PC-9 (cell line): ENCODE results near the gene CKS1B.

ENCODE experiments used
- EZH2 ChIP-seq: fragments of 200-600 bp; sonication (generic); IDR thresholded peaks from 2 replicates; pipeline ENCODE4 v1.8.0; 2017; ENCODE audit warnings: antibody characterized with exemption, low read depth
- TF ChIP-seq, protein P1 (sequence below): fragments of 200-600 bp; sonication (generic); conservative IDR thresholded peaks from 2 replicates; pipeline ENCODE4 v1.6.1; 2017; ENCODE audit warnings: mixed run types, antibody characterized with exemption, mild to moderate bottlenecking, moderate library complexity

DNA sequence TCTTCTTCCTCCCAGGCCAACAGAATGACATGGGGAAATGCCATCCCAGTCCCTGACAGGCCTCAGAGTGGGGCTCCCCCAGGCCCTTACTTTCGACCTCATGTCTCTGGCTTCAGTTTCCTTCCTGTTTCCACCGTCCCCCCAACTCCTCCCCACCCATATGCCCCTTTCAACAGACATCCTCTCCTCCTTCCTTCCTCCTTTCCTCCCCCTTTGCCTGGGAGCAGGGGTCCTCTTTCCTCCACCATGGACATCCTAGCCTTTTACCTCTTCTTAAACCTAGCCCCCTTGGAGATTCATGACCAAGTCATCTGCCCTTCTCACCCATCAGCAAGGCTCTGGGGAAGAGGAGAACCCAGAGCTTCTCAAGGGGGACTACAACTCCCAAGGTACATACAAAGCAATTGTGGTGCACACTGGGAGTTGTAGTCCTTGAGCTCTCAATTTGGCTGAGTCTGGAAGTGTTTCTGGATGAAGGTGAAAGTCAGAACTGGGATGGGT is 32.2 kb downstream of the CKS1B start:
- TF ChIP-seq, protein P1, sequence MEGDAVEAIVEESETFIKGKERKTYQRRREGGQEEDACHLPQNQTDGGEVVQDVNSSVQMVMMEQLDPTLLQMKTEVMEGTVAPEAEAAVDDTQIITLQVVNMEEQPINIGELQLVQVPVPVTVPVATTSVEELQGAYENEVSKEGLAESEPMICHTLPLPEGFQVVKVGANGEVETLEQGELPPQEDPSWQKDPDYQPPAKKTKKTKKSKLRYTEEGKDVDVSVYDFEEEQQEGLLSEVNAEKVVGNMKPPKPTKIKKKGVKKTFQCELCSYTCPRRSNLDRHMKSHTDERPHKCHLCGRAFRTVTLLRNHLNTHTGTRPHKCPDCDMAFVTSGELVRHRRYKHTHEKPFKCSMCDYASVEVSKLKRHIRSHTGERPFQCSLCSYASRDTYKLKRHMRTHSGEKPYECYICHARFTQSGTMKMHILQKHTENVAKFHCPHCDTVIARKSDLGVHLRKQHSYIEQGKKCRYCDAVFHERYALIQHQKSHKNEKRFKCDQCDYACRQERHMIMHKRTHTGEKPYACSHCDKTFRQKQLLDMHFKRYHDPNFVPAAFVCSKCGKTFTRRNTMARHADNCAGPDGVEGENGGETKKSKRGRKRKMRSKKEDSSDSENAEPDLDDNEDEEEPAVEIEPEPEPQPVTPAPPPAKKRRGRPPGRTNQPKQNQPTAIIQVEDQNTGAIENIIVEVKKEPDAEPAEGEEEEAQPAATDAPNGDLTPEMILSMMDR = no peak
- TF ChIP-seq EZH2 = no peak
